ENCODE data around the gene TMLHE. TPM values are rescaled to one million over a fixed set of nuclear protein-coding genes. Genes with fewer than 3 reads are reported as not detected.

The TMLHE gene
- total and polyA plus RNA-seq, 2 of the 13 experiments (the other 11 are each of a cell fraction or from before 2014, with no cell fraction given): 12.5 to 14.2 TPM

DNA sequence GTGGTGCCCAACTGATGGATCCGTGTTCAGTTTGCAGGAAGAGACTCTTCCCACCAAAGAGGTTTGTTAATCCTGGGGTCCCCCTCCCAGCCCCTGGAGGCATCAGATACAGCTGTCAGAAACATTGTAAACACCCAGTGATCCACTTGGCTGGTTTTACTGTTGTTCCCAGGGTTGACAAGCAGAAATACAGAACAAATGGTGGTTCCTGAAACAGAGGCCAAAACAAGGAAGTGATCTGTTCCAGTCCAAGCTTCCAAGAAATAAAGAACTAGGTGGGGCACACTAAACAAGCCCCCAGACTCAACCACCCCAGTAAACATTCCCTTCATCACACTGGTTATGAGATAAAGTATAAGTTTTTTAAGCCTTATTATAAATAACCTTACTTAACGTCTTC lies 1.4 kb downstream of the TMLHE start (continued):
- TF ChIP-seq, protein P1, sequence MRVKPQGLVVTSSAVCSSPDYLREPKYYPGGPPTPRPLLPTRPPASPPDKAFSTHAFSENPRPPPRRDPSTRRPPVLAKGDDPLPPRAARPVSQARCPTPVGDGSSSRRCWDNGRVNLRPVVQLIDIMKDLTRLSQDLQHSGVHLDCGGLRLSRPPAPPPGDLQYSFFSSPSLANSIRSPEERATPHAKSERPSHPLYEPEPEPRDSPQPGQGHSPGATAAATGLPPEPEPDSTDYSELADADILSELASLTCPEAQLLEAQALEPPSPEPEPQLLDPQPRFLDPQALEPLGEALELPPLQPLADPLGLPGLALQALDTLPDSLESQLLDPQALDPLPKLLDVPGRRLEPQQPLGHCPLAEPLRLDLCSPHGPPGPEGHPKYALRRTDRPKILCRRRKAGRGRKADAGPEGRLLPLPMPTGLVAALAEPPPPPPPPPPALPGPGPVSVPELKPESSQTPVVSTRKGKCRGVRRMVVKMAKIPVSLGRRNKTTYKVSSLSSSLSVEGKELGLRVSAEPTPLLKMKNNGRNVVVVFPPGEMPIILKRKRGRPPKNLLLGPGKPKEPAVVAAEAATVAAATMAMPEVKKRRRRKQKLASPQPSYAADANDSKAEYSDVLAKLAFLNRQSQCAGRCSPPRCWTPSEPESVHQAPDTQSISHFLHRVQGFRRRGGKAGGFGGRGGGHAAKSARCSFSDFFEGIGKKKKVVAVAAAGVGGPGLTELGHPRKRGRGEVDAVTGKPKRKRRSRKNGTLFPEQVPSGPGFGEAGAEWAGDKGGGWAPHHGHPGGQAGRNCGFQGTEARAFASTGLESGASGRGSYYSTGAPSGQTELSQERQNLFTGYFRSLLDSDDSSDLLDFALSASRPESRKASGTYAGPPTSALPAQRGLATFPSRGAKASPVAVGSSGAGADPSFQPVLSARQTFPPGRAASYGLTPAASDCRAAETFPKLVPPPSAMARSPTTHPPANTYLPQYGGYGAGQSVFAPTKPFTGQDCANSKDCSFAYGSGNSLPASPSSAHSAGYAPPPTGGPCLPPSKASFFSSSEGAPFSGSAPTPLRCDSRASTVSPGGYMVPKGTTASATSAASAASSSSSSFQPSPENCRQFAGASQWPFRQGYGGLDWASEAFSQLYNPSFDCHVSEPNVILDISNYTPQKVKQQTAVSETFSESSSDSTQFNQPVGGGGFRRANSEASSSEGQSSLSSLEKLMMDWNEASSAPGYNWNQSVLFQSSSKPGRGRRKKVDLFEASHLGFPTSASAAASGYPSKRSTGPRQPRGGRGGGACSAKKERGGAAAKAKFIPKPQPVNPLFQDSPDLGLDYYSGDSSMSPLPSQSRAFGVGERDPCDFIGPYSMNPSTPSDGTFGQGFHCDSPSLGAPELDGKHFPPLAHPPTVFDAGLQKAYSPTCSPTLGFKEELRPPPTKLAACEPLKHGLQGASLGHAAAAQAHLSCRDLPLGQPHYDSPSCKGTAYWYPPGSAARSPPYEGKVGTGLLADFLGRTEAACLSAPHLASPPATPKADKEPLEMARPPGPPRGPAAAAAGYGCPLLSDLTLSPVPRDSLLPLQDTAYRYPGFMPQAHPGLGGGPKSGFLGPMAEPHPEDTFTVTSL (CRISPR knock-in tag; IDR thresholded peaks at IDR 0.05; ENCODE audit: borderline replicate concordance): no peak
- TF ChIP-seq ZC3H13 (CRISPR knock-in tag; IDR thresholded peaks at IDR 0.05) (no peak), SOX6 (IDR thresholded peaks at IDR 0.05) (no peak), SOX6 (CRISPR knock-in tag; IDR thresholded peaks at IDR 0.05) (no peak), ZNF713 (CRISPR knock-in tag; IDR thresholded peaks at IDR 0.05) (no peak), EP300 (IDR thresholded peaks at IDR 0.05; ENCODE audit: low read depth in 2 of 2, low read length in 2 of 2) (no peak), EP300 (CRISPR knock-in tag; IDR thresholded peaks at IDR 0.05; ENCODE audit: borderline replicate concordance) (no peak), EHMT2 (IDR thresholded peaks at IDR 0.05; ENCODE audit: borderline replicate concordance, low read depth, low read length) (no peak), TGIF2 (CRISPR knock-in tag; IDR thresholded peaks at IDR 0.05) (no peak), MTF1 (CRISPR knock-in tag; IDR thresholded peaks at IDR 0.05) (no peak)
- TF ChIP-seq, protein P2, sequence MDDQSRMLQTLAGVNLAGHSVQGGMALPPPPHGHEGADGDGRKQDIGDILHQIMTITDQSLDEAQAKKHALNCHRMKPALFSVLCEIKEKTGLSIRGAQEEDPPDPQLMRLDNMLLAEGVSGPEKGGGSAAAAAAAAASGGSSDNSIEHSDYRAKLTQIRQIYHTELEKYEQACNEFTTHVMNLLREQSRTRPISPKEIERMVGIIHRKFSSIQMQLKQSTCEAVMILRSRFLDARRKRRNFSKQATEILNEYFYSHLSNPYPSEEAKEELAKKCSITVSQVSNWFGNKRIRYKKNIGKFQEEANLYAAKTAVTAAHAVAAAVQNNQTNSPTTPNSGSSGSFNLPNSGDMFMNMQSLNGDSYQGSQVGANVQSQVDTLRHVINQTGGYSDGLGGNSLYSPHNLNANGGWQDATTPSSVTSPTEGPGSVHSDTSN (CRISPR knock-in tag; IDR thresholded peaks at IDR 0.05; ENCODE audit: borderline replicate concordance): no peak
